ENCODE results near the gene LIN28B.

DNA sequence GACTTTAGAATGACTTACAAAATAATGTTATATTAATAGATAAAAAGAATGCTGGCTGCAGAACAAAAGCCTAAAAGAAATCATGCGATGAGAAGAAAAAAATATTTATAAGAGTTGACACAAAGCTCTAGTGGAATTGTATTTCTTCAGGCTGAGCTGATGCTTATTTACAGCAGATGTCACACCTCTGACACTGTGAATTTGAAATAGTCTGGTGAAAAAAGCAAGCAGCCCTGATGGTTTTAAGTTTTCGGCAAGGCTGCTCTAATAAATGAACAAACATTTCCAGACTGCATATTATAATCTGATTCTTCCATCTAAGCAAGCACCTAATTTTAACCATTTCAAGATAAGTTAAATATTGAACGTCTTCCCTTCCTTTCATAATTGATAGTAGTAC, 109.9 kb downstream of the LIN28B start:
- TF ChIP-seq, protein P1, sequence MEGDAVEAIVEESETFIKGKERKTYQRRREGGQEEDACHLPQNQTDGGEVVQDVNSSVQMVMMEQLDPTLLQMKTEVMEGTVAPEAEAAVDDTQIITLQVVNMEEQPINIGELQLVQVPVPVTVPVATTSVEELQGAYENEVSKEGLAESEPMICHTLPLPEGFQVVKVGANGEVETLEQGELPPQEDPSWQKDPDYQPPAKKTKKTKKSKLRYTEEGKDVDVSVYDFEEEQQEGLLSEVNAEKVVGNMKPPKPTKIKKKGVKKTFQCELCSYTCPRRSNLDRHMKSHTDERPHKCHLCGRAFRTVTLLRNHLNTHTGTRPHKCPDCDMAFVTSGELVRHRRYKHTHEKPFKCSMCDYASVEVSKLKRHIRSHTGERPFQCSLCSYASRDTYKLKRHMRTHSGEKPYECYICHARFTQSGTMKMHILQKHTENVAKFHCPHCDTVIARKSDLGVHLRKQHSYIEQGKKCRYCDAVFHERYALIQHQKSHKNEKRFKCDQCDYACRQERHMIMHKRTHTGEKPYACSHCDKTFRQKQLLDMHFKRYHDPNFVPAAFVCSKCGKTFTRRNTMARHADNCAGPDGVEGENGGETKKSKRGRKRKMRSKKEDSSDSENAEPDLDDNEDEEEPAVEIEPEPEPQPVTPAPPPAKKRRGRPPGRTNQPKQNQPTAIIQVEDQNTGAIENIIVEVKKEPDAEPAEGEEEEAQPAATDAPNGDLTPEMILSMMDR (IDR thresholded peaks at IDR 0.05): no peak
- TF ChIP-seq POLR2A (IDR thresholded peaks at IDR 0.05): no peak
- TF ChIP-seq POLR2AphosphoS5 (IDR thresholded peaks at IDR 0.05): no peak
- TF ChIP-seq EP300 (IDR thresholded peaks at IDR 0.05): no peak
